ENCODE results near the gene CTBP2.

GRCh38 chr10:125068406-125068805, 92.0 kb downstream of the CTBP2 start:
- TF ChIP-seq CTCF (IDR thresholded peaks at IDR 0.05), result no peak
- TF ChIP-seq POLR2A (IDR thresholded peaks at IDR 0.05; ENCODE audit: low read depth), result no peak
- no peak for TF ChIP-seq POLR2AphosphoS5 (IDR thresholded peaks at IDR 0.05)
- TF ChIP-seq EP300 (IDR thresholded peaks at IDR 0.05), result no peak
